Transverse colon (tissue), 4 donors: ENCODE data around the gene ADAM17. TPM values are rescaled to one million over a fixed set of nuclear protein-coding genes. Genes with fewer than 3 reads are reported as not detected.

ENCODE experiments used
- DNase-seq: peaks from one replicate; pipeline ENCODE4 v3.0.0-alpha.2; 2019
- H3K27ac ChIP-seq, 4 donors: fragments of 200-600 bp; sonication (generic); 2 replicates each; pipeline ENCODE4 v1.5.1; 2016 to 2018; ENCODE audit warnings: inconsistent platforms in 4 of 4
- H3K27me3 ChIP-seq: fragments of 200-600 bp; sonication (generic); 2 replicates; pipeline ENCODE4 v1.5.1; 2017; ENCODE audit warnings: inconsistent platforms
- H3K36me3 ChIP-seq, 4 donors: fragments of 200-600 bp; sonication (generic); 2 replicates each; pipeline ENCODE4 v1.5.1; 2017 to 2019; ENCODE audit warnings: inconsistent platforms in 4 of 4
- H3K4me1 ChIP-seq, 4 donors: fragments of 200-600 bp; sonication (generic); 2 replicates each; pipeline ENCODE4 v1.5.1; 2017 to 2020; ENCODE audit warnings: inconsistent platforms in 4 of 4
- H3K4me3 ChIP-seq, 4 donors: fragments of 200-600 bp; sonication (generic); 1 replicate in 1 of 4; 2 replicates in 3 of 4; pipeline versions ENCODE4 v1.5.1 to v1.6.1; 2017 to 2019; ENCODE audit warnings: inconsistent platforms in 4 of 4
- H3K9me3 ChIP-seq, 2 donors: fragments of 200-600 bp; sonication (generic); 2 replicates each; pipeline ENCODE4 v1.5.1; 2017 to 2019; ENCODE audit warnings: inconsistent platforms in 2 of 2
- CTCF ChIP-seq, 5 experiments: fragments of 200-600 bp in 3 of 5; fragments of 450-650 bp in 2 of 5; sonication (generic) in 3 of 5; IDR thresholded peaks; 1 replicate in 2 of 5; 2 replicates in 3 of 5; pipeline ENCODE4 v1.5.1; 2016 to 2017; ENCODE audit warnings: antibody characterized with exemption in 5 of 5, inconsistent platforms in 3 of 5, mild to moderate bottlenecking in 2 of 5, moderate library complexity in 1 of 5
- EP300 ChIP-seq: sonication (generic); formaldehyde crosslinking; IDR thresholded peaks from one replicate; pipeline ENCODE4 v1.6.1; 2017; ENCODE audit warnings: antibody characterized with exemption, low read depth
- POLR2A ChIP-seq: fragments of 450-650 bp; IDR thresholded peaks from one replicate; pipeline ENCODE4 v1.6.1; 2016; ENCODE audit warnings: antibody characterized with exemption, mild to moderate bottlenecking, moderate library complexity
- POLR2AphosphoS5 ChIP-seq, 3 donors: sonication (generic); formaldehyde crosslinking; IDR thresholded peaks; one replicate each; pipeline ENCODE4 v1.6.1; 2016; ENCODE audit warnings: antibody characterized with exemption in 3 of 3
- WGBS, 2 donors: methylation state at CpG; one replicate each; pipeline ENCODE4 v1.1.5; 2018; ENCODE audit warnings: low coverage in 1 of 2; 5-methylcytosine and 5-hydroxymethylcytosine counted together
- in situ Hi-C, 4 donors: fragments of 200-750 bp; cut with MboI; loops; one replicate each; pipeline versions ENCODE4 v1.15.0 to v1.15.1; 2017; ENCODE audit warnings: low sequenced_read_pairs in 3 of 4, low pct_ligation_motif_present in 1 of 4, low pct_unique_long_range_greater_than_20kb in 1 of 4
- intact Hi-C: fragments of 100-400 bp; cut with DNase I; formaldehyde crosslinking; loops from one replicate; pipeline ENCODE4 v1.15.1; 2023; ENCODE audit warnings: low total_unique reads
- total RNA-seq, 4 donors: library from RNA; depleted of rRNA; stranded (reverse); fragments of >200 nt; gene quantifications; one replicate each; pipeline ENCODE4 v1.1.0, GENCODE V29; 2016

ADAM17 gene
- total RNA-seq, 4 donors from 2014 or later, result 11.2 to 36.4 (median 17.0) TPM

GRCh38 chr2:9508931-9509330, 46.7 kb downstream of the ADAM17 start:
- H3K36me3 ChIP-seq, result peaks cover 0 to 32% (median 13%) of the 10 kb centered on the region in 4 donors
- no peak for DNase-seq
- in situ Hi-C loops, result no loop called here
- no peaks in the 10 kb centered on the region for H3K4me1 ChIP-seq
- no peaks in the 10 kb centered on the region for H3K9me3 ChIP-seq
- no peak overlapping the region for H3K4me3 ChIP-seq
- H3K27ac ChIP-seq, result no peak overlapping the region
- no peak for TF ChIP-seq EP300
- TF ChIP-seq POLR2A, result no peak
- TF ChIP-seq CTCF (IDR thresholded peaks at IDR 0.05), result no peak
- no peak for TF ChIP-seq POLR2AphosphoS5 (IDR thresholded peaks at IDR 0.05)
- 20 to 42% methylated on average over 1 of the region's 1 CpG for WGBS, 2 donors
- intact Hi-C loops, result no loop called here
- no peaks in the 10 kb centered on the region for H3K27me3 ChIP-seq

GRCh38 chr2:9498210-9498609, 57.4 kb downstream of the ADAM17 start:
- WGBS, 2 donors, result 73 to 100% methylated on average over 1 of the region's 1 CpG
- H3K36me3 ChIP-seq, result peaks cover 0 to 42% (median 14%) of the 10 kb centered on the region in 4 donors
- intact Hi-C loops (no loop called here), in situ Hi-C loops (no loop called here)
- TF ChIP-seq CTCF (IDR thresholded peaks at IDR 0.05), result no peak
- TF ChIP-seq POLR2AphosphoS5 (IDR thresholded peaks at IDR 0.05), result no peak
- TF ChIP-seq EP300, result no peak
- no peaks in the 10 kb centered on the region for H3K27me3 ChIP-seq
- H3K27ac ChIP-seq, result no peak overlapping the region
- no peaks in the 10 kb centered on the region for H3K4me1 ChIP-seq
- no peak for DNase-seq
- H3K4me3 ChIP-seq, result no peak overlapping the region
- no peaks in the 10 kb centered on the region for H3K9me3 ChIP-seq

- Histone ChIP-seq H3K36me3 (peaks cover 0 to 49% (median 16%) of the 10 kb centered on the region in 4 donors), H3K27me3 (no peaks in the 10 kb centered on the region), H3K4me1 (no peaks in the 10 kb centered on the region), H3K9me3 (no peaks in the 10 kb centered on the region), H3K27ac (no peak overlapping the region), H3K4me3 (no peak overlapping the region)
- in situ Hi-C loops, result no loop called here
- WGBS, 2 donors, result 85% methylated on average over 4 of the region's 4 CpGs; no CpG with 5 or more reads in 1 of the 2 donors
- intact Hi-C loops, result no loop called here
- TF ChIP-seq POLR2AphosphoS5 (IDR thresholded peaks at IDR 0.05), result no peak
- no peak for TF ChIP-seq EP300
- no peak for TF ChIP-seq POLR2A
- TF ChIP-seq CTCF (IDR thresholded peaks at IDR 0.05), result no peak
- no peak for DNase-seq
Measured at GRCh38 chr2:9497017-9497416, 58.6 kb downstream of the ADAM17 start.

GRCh38 chr2:9494081-9494480, 61.5 kb downstream of the ADAM17 start:
- H3K27me3 ChIP-seq, result no peaks in the 10 kb centered on the region
- no peaks in the 10 kb centered on the region for H3K4me1 ChIP-seq
- no peak overlapping the region for H3K27ac ChIP-seq
- in situ Hi-C loops, result no loop called here
- intact Hi-C loops, result no loop called here
- H3K36me3 ChIP-seq, result peaks cover 0 to 68% (median 32%) of the 10 kb centered on the region in 4 donors
- DNase-seq, result no peak
- no peaks in the 10 kb centered on the region for H3K9me3 ChIP-seq
- WGBS, 2 donors, result 83 to 89% methylated on average over 1 of the region's 1 CpG
- TF ChIP-seq POLR2AphosphoS5 (IDR thresholded peaks at IDR 0.05), result no peak
- TF ChIP-seq POLR2A, result no peak
- no peak for TF ChIP-seq CTCF (IDR thresholded peaks at IDR 0.05)
- no peak for TF ChIP-seq EP300
- no peak overlapping the region for H3K4me3 ChIP-seq
